K562 (cell line): Measurements from ENCODE around the gene C6orf47. TPM values are rescaled to one million over a fixed set of nuclear protein-coding genes. Genes with fewer than 3 reads are reported as not detected.

Experiments used
- BRCA1 ChIP-seq, 2 experiments: fragments of 450-650 bp in 1 of 2; sonication (generic) in 1 of 2; formaldehyde crosslinking in 1 of 2; IDR thresholded peaks; 2 replicates each; pipeline versions ENCODE4 v1.5.0 to v1.6.1; 2017 to 2020; ENCODE audit warnings: mild to moderate bottlenecking in 1 of 2, missing genetic modification reagents in 1 of 2
- CCAR2 ChIP-seq: fragments of 200-400 bp; formaldehyde crosslinking; IDR thresholded peaks from 2 replicates; pipeline ENCODE4 v1.6.1; 2017; ENCODE audit warnings: mild to moderate bottlenecking, low read depth, low read length
- CHD1 ChIP-seq: fragments of 200-600 bp; sonication (generic); IDR thresholded peaks from one replicate; pipeline ENCODE4 v1.6.1; 2012; ENCODE audit warnings: mild to moderate bottlenecking, moderate library complexity, low read length, inconsistent platforms
- GATA2 ChIP-seq: sonication (generic); formaldehyde crosslinking; IDR thresholded peaks from 2 replicates; pipeline ENCODE4 v1.4.0; 2020; ENCODE audit warnings: mild to moderate bottlenecking, missing genetic modification reagents
- GATAD2A ChIP-seq: fragments of 450-650 bp; IDR thresholded peaks from 2 replicates; pipeline ENCODE4 v1.6.1; 2017
- HDAC3 ChIP-seq: fragments of 450-650 bp; IDR thresholded peaks from 2 replicates; pipeline ENCODE4 v1.6.1; 2018; ENCODE audit warnings: borderline replicate concordance, mild to moderate bottlenecking, moderate library complexity; ENCODE audit not compliant: partially characterized antibody
- HMGN3 ChIP-seq: IDR thresholded peaks from 2 replicates; pipeline ENCODE4 v1.6.1; 2011; ENCODE audit warnings: borderline replicate concordance, low read depth, mild to moderate bottlenecking, mixed read lengths, low read length; ENCODE audit not compliant: insufficient read length; ENCODE audit errors: extremely low read depth
- KLF10 ChIP-seq: fragments of 250-450 bp; sonication (Bioruptor Pico); IDR thresholded peaks from 2 replicates; pipeline ENCODE4 v1.6.1; 2021; ENCODE audit warnings: matching md5 sums
- LARP7 ChIP-seq: fragments of 450-650 bp; IDR thresholded peaks from 2 replicates; pipeline ENCODE4 v1.6.1; 2016
- NUFIP1 ChIP-seq: fragments of 450-650 bp; IDR thresholded peaks from 2 replicates; pipeline ENCODE4 v1.6.1; 2018; ENCODE audit not compliant: partially characterized antibody
- PML ChIP-seq: IDR thresholded peaks from 2 replicates; pipeline ENCODE4 v1.6.1; 2012; ENCODE audit warnings: low read length, inconsistent platforms
- RHOXF2B ChIP-seq: fragments of 250-450 bp; sonication (Bioruptor Pico); conservative IDR thresholded peaks from 2 replicates; pipeline ENCODE4 v1.5.1; 2021
- SP2 ChIP-seq: IDR thresholded peaks from 2 replicates; pipeline ENCODE4 v1.6.1; 2011; ENCODE audit warnings: mild to moderate bottlenecking, low read depth, low read length, moderate library complexity; ENCODE audit not compliant: poor library complexity, severe bottlenecking; ENCODE audit errors: extremely low read depth
- TBP ChIP-seq: optimal IDR thresholded peaks from 2 replicates; pipeline ENCODE3; 2011; ENCODE audit warnings: low read depth, low read length, improper control_type of control experiment
- ZKSCAN1 ChIP-seq: fragments of 150-350 bp; IDR thresholded peaks from 2 replicates; pipeline ENCODE4 v1.6.1; 2016; ENCODE audit warnings: low read depth, low read length
- ZNF134 ChIP-seq: fragments of 250-450 bp; sonication (Bioruptor Pico); conservative IDR thresholded peaks from 2 replicates; pipeline ENCODE4 v1.4.0; 2020
- polyA plus RNA-seq, 8 experiments: library from polyadenylated mRNA; depleted of rRNA in 4 of 8; stranded (reverse) in 5 of 8; unstranded in 3 of 8; fragments of >200 nt; fragmentation: Nextera tagmentation in 2 of 8; fragmentation: Illumina TruSeq in 1 of 8; extraction: Ambion mirVana in 2 of 8; extraction: Trizol in 1 of 8; gene quantifications; 2 replicates each; pipeline versions ENCODE4 v1.2.1 to v1.2.3, GENCODE V29; 2011 to 2014; ENCODE audit warnings: inconsistent platforms in 1 of 8, missing spikeins in 1 of 8
- total RNA-seq, 7 experiments: library from RNA; depleted of rRNA in 6 of 7; stranded (reverse); fragments of >200 nt in 6 of 7; fragmentation: Illumina TruSeq in 2 of 7; extraction: Trizol in 2 of 7; gene quantifications; 2 replicates each; pipeline versions ENCODE4 v1.2.1 to v1.2.3, GENCODE V29; 2011 to 2021; ENCODE audit warnings: low replicate concordance in 1 of 7
- TF ChIP-seq, protein P1 (sequence below), 2 experiments: fragments of 450-650 bp; formaldehyde crosslinking in 1 of 2; IDR thresholded peaks; 2 replicates each; pipeline versions ENCODE4 v1.4.0 to v1.6.1; 2014 to 2020; ENCODE audit warnings: mild to moderate bottlenecking in 2 of 2, borderline replicate concordance in 1 of 2, low read depth in 1 of 2
- TF ChIP-seq, protein P2 (sequence below): fragments of 250-450 bp; sonication (Bioruptor Pico); IDR thresholded peaks from 2 replicates; pipeline ENCODE4 v1.5.0; 2020; ENCODE audit warnings: mild to moderate bottlenecking, borderline replicate concordance

Gene C6orf47
- total and polyA plus RNA-seq, 9 of the 15 experiments (the other 6 are each of a cell fraction or from before 2014, with no cell fraction given), result 0.14 to 43.8 (median 27.0) TPM

DNA sequence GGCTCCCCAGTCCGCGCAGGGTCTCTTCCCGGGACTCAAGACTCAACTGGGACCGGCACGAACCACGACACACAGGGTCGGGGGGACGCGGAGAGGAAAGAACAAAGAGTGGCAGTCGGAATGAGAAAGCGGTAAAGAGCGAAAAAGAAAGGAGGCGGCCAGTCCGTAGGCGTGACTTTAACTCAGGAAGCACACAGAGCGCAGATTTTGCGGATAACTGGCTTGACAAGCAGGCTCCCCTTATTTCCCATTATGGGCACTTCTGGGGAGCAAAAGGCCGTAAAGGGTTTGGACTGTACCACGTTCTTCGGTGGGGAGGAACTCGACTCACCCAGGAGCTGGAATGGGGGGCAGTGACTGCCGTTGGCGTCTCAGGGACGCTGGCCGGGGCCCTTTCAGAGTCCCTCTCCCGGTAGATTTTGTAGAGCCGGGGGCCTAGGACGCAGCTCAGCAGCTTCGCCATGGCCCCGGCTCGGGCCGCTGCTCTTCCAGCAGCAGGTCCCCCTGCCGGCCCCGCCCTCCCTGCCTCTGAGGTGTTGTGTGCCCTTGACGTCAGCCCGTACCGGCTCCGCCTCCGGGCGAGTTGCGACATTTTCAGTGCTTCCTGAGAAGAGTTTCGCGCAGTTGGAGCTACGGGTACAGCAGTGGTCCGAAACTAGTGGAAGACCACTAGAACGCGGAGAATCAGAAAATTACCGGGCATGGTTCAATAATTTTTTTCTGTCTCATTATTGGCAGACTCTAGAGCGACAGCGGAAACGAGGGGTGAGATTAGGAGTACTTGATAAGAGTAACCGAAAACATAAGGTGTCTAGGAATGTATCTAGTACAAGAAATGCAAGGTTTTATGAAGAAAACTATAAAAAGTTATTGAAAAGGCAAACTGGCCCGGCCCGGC lies 42.5 kb upstream of the C6orf47 start, which contains the start of gene ABHD16A (continued):
- TF ChIP-seq, protein P1, sequence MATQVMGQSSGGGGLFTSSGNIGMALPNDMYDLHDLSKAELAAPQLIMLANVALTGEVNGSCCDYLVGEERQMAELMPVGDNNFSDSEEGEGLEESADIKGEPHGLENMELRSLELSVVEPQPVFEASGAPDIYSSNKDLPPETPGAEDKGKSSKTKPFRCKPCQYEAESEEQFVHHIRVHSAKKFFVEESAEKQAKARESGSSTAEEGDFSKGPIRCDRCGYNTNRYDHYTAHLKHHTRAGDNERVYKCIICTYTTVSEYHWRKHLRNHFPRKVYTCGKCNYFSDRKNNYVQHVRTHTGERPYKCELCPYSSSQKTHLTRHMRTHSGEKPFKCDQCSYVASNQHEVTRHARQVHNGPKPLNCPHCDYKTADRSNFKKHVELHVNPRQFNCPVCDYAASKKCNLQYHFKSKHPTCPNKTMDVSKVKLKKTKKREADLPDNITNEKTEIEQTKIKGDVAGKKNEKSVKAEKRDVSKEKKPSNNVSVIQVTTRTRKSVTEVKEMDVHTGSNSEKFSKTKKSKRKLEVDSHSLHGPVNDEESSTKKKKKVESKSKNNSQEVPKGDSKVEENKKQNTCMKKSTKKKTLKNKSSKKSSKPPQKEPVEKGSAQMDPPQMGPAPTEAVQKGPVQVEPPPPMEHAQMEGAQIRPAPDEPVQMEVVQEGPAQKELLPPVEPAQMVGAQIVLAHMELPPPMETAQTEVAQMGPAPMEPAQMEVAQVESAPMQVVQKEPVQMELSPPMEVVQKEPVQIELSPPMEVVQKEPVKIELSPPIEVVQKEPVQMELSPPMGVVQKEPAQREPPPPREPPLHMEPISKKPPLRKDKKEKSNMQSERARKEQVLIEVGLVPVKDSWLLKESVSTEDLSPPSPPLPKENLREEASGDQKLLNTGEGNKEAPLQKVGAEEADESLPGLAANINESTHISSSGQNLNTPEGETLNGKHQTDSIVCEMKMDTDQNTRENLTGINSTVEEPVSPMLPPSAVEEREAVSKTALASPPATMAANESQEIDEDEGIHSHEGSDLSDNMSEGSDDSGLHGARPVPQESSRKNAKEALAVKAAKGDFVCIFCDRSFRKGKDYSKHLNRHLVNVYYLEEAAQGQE (IDR thresholded peaks at IDR 0.05; ENCODE audit: borderline replicate concordance), result 0 out of 2 replicates have a peak, but pooled peaks have one; percentile 26
- TF ChIP-seq, protein P1 (CRISPR knock-in tag; IDR thresholded peaks at IDR 0.05; ENCODE audit: low read depth), result peak; percentile 77; the same call in 1 of the 2 replicates
- TF ChIP-seq GATA2 (CRISPR knock-in tag) (peak; percentile 80), BRCA1 (IDR thresholded peaks at IDR 0.05) (no peak), BRCA1 (CRISPR knock-in tag; IDR thresholded peaks at IDR 0.05) (no peak), HDAC3 (no peak), CHD1 (peak; percentile 99), ZNF134 (CRISPR knock-in tag) (no peak), TBP (peak; percentile 93), CCAR2 (no peak), GATAD2A (no peak), ZKSCAN1 (0 out of 2 replicates have a peak, but pooled peaks have one; percentile 59), RHOXF2B (CRISPR knock-in tag) (0 out of 2 replicates have a peak, but pooled peaks have one; percentile 19), SP2 (no peak), LARP7 (peak; percentile 92), PML (peak; percentile 91; the same call in 1 of the 2 replicates), KLF10 (CRISPR knock-in tag) (no peak), HMGN3 (peak; percentile 96), NUFIP1 (peak; percentile 84)
- TF ChIP-seq, protein P2, sequence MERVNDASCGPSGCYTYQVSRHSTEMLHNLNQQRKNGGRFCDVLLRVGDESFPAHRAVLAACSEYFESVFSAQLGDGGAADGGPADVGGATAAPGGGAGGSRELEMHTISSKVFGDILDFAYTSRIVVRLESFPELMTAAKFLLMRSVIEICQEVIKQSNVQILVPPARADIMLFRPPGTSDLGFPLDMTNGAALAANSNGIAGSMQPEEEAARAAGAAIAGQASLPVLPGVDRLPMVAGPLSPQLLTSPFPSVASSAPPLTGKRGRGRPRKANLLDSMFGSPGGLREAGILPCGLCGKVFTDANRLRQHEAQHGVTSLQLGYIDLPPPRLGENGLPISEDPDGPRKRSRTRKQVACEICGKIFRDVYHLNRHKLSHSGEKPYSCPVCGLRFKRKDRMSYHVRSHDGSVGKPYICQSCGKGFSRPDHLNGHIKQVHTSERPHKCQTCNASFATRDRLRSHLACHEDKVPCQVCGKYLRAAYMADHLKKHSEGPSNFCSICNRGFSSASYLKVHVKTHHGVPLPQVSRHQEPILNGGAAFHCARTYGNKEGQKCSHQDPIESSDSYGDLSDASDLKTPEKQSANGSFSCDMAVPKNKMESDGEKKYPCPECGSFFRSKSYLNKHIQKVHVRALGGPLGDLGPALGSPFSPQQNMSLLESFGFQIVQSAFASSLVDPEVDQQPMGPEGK (CRISPR knock-in tag), result no peak
